ENCODE results near the gene DNAH2.

DNA sequence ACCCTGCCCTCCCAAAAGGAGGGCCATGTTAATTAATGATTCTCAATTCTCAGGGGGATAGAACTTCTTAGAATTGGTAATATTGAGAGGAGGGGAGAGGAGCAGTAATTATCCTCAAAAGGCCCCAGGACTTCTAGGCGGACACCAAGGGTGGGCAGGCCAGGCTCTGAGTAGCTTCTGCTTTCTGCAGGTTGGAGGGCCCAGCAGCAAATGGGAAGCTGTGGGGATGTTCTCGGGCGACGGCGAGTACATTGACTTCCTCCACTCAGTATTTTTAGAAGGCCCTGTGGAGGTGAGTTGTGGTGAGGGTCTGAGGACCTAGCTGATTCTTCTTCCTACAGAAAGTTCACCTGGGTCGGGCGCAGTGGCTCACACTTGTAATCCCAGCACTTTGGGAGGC is 57.5 kb downstream of the DNAH2 start:
- TF ChIP-seq POLR2A (IDR thresholded peaks at IDR 0.05), result no peak
- TF ChIP-seq, protein P1, sequence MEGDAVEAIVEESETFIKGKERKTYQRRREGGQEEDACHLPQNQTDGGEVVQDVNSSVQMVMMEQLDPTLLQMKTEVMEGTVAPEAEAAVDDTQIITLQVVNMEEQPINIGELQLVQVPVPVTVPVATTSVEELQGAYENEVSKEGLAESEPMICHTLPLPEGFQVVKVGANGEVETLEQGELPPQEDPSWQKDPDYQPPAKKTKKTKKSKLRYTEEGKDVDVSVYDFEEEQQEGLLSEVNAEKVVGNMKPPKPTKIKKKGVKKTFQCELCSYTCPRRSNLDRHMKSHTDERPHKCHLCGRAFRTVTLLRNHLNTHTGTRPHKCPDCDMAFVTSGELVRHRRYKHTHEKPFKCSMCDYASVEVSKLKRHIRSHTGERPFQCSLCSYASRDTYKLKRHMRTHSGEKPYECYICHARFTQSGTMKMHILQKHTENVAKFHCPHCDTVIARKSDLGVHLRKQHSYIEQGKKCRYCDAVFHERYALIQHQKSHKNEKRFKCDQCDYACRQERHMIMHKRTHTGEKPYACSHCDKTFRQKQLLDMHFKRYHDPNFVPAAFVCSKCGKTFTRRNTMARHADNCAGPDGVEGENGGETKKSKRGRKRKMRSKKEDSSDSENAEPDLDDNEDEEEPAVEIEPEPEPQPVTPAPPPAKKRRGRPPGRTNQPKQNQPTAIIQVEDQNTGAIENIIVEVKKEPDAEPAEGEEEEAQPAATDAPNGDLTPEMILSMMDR (IDR thresholded peaks at IDR 0.05), result no peak
- no peak for TF ChIP-seq POLR2AphosphoS5 (IDR thresholded peaks at IDR 0.05)

All from breast epithelium (tissue), 3 donors.